ENCODE data around the gene GRID1. TPM values are rescaled to one million over a fixed set of nuclear protein-coding genes. Genes with fewer than 3 reads are reported as not detected.

The GRID1 gene
- total RNA-seq, 1 donor from 2014 or later = 1.4 TPM

- Histone ChIP-seq H3K27me3 (no peaks in the 10 kb centered on the region), H3K4me3 (no peak overlapping the region), H3K9me3 (no peaks in the 10 kb centered on the region), H3K36me3 (no peaks in the 10 kb centered on the region), H3K4me1 (no peaks in the 10 kb centered on the region), H3K27ac (no peak overlapping the region)
- intact Hi-C loops (cut with DNase I) = no loop called here
- no peak for DNase-seq (ENCODE audit: low spot score in 2 of 2)
- TF ChIP-seq CTCF (IDR thresholded peaks at IDR 0.05) = no peak
Observed at GRCh38 chr10:85900061-85900460, 466.5 kb downstream of the GRID1 start.

GRCh38 chr10:85891472-85891871, 475.1 kb downstream of the GRID1 start:
- H3K4me1 ChIP-seq = no peaks in the 10 kb centered on the region
- no peaks in the 10 kb centered on the region for H3K36me3 ChIP-seq
- no peak for DNase-seq (ENCODE audit: low spot score in 2 of 2)
- H3K27me3 ChIP-seq = no peaks in the 10 kb centered on the region
- H3K9me3 ChIP-seq = no peaks in the 10 kb centered on the region
- no peak for TF ChIP-seq CTCF (IDR thresholded peaks at IDR 0.05)
- no peak overlapping the region for H3K27ac ChIP-seq
- no peak overlapping the region for H3K4me3 ChIP-seq
- intact Hi-C loops (cut with DNase I) = no loop called here

GRCh38 chr10:85888559-85888958, 478.0 kb downstream of the GRID1 start:
- intact Hi-C loops (cut with DNase I) = no loop called here
- DNase-seq (ENCODE audit: low spot score in 2 of 2) = no peak
- H3K4me1 ChIP-seq = no peaks in the 10 kb centered on the region
- H3K27me3 ChIP-seq = no peaks in the 10 kb centered on the region
- no peaks in the 10 kb centered on the region for H3K9me3 ChIP-seq
- no peak overlapping the region for H3K27ac ChIP-seq
- no peaks in the 10 kb centered on the region for H3K36me3 ChIP-seq
- no peak for TF ChIP-seq CTCF (IDR thresholded peaks at IDR 0.05)
- H3K4me3 ChIP-seq = no peak overlapping the region

DNA sequence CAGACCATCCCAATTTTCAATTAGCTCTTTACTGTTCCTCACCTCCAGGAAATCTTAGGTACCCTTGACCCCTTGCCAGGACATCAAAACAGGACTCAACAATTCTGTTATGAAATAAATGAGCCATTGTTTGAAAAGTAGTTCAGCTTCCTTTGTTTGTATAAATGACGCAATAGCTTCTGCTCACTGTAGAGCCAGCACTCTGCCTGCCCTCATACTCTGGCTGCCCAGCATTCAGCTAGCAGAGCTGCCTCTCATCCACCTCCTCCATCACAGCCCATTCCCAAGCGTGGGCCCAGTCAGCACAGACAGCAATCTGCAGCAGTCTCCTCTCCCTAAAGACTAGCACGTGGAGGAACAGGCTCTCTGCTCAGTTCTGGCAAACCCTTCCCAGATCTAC, 478.6 kb downstream of the GRID1 start:
- H3K4me3 ChIP-seq = no peak overlapping the region
- H3K27ac ChIP-seq = no peak overlapping the region
- no peaks in the 10 kb centered on the region for H3K27me3 ChIP-seq
- DNase-seq (ENCODE audit: low spot score in 2 of 2) = no peak
- H3K4me1 ChIP-seq = no peaks in the 10 kb centered on the region
- intact Hi-C loops (cut with DNase I) = no loop called here
- no peaks in the 10 kb centered on the region for H3K9me3 ChIP-seq
- TF ChIP-seq CTCF (IDR thresholded peaks at IDR 0.05) = no peak
- H3K36me3 ChIP-seq = no peaks in the 10 kb centered on the region

- Histone ChIP-seq H3K9me3 (no peaks in the 10 kb centered on the region), H3K4me3 (no peak overlapping the region), H3K27ac (no peak overlapping the region), H3K4me1 (no peaks in the 10 kb centered on the region), H3K27me3 (no peaks in the 10 kb centered on the region), H3K36me3 (no peaks in the 10 kb centered on the region)
- intact Hi-C loops (cut with DNase I) = no loop called here
- TF ChIP-seq CTCF (IDR thresholded peaks at IDR 0.05) = no peak
- DNase-seq (ENCODE audit: low spot score in 2 of 2) = no peak
Observed at GRCh38 chr10:85874208-85874607, 492.4 kb downstream of the GRID1 start.

GRCh38 chr10:85873063-85873462, 493.5 kb downstream of the GRID1 start:
- intact Hi-C loops (cut with DNase I) = no loop called here
- TF ChIP-seq CTCF (IDR thresholded peaks at IDR 0.05) = no peak
- Histone ChIP-seq H3K9me3 (no peaks in the 10 kb centered on the region), H3K27me3 (no peaks in the 10 kb centered on the region), H3K4me1 (no peaks in the 10 kb centered on the region), H3K27ac (no peak overlapping the region), H3K4me3 (no peak overlapping the region), H3K36me3 (no peaks in the 10 kb centered on the region)
- no peak for DNase-seq (ENCODE audit: low spot score in 2 of 2)
